GM12878 (cell line): ENCODE data around the gene XPO6. TPM values are rescaled to one million over a fixed set of nuclear protein-coding genes. Genes with fewer than 3 reads are reported as not detected.

Experiments used
- BMI1 ChIP-seq: fragments of 450-650 bp; IDR thresholded peaks from 2 replicates; pipeline ENCODE4 v1.6.1; 2016; ENCODE audit warnings: mild to moderate bottlenecking, moderate library complexity, borderline replicate concordance
- CBX3 ChIP-seq: fragments of 200-600 bp; sonication (generic); IDR thresholded peaks from 2 replicates; pipeline ENCODE4 v1.6.1; 2016; ENCODE audit warnings: low read depth, borderline replicate concordance
- CEBPB ChIP-seq, 2 experiments: fragments of 150-350 bp in 1 of 2; IDR thresholded peaks; 2 replicates each; pipeline ENCODE4 v1.6.1; 2012 to 2014; ENCODE audit warnings: low read depth in 2 of 2, low read length in 2 of 2, borderline replicate concordance in 1 of 2, inconsistent platforms in 1 of 2
- FOXK2 ChIP-seq: fragments of 450-650 bp; IDR thresholded peaks from 2 replicates; pipeline ENCODE4 v1.6.1; 2017; ENCODE audit warnings: mild to moderate bottlenecking, moderate library complexity
- HDGF ChIP-seq: fragments of 450-650 bp; IDR thresholded peaks from 2 replicates; pipeline ENCODE4 v1.6.1; 2016; ENCODE audit warnings: antibody characterized with exemption
- NFYB ChIP-seq: IDR thresholded peaks from 2 replicates; pipeline ENCODE4 v1.6.1; 2011; ENCODE audit warnings: low read depth, mild to moderate bottlenecking, low read length, improper control_type of control experiment, moderate library complexity; ENCODE audit not compliant: insufficient read depth
- RAD21 ChIP-seq: IDR thresholded peaks from 2 replicates; pipeline ENCODE4 v1.6.1; 2011; ENCODE audit warnings: mild to moderate bottlenecking, low read depth, low read length, moderate library complexity; ENCODE audit not compliant: insufficient read depth
- SIX5 ChIP-seq: IDR thresholded peaks from 2 replicates; pipeline ENCODE4 v1.6.1; 2011; ENCODE audit warnings: mild to moderate bottlenecking, low read depth, low read length, moderate library complexity; ENCODE audit not compliant: severe bottlenecking
- YY1 ChIP-seq: IDR thresholded peaks from 2 replicates; pipeline ENCODE4 v1.6.1; 2011; ENCODE audit warnings: low read depth, mild to moderate bottlenecking, low read length
- polyA plus RNA-seq, 11 experiments: library from polyadenylated mRNA; depleted of rRNA in 4 of 11; unstranded in 6 of 11; stranded (reverse) in 5 of 11; fragments of >200 nt; fragmentation: Nextera tagmentation in 4 of 11; fragmentation: Illumina TruSeq in 1 of 11; extraction: Ambion mirVana in 4 of 11; extraction: Trizol in 1 of 11; gene quantifications; 1 replicate in 1 of 11; 2 replicates in 10 of 11; pipeline versions ENCODE4 v1.2.1 to v1.2.3, GENCODE V29; 2011 to 2016; ENCODE audit warnings: inconsistent platforms in 2 of 11, missing spikeins in 2 of 11, low read depth in 1 of 11
- total RNA-seq, 4 experiments: library from RNA; depleted of rRNA in 3 of 4; stranded (reverse); fragments of >200 nt in 3 of 4; fragmentation: Illumina TruSeq in 1 of 4; extraction: Trizol in 1 of 4; gene quantifications; 2 replicates each; pipeline versions ENCODE4 v1.2.1 to v1.2.3, GENCODE V29; 2013 to 2021
- TF ChIP-seq, protein P1 (sequence below): fragments of 450-650 bp; IDR thresholded peaks from 2 replicates; pipeline ENCODE4 v1.6.1; 2017; ENCODE audit warnings: borderline replicate concordance

The XPO6 gene
- total and polyA plus RNA-seq, 10 of the 15 experiments (the other 5 are each of a cell fraction or from before 2014, with no cell fraction given), result 9.9 to 246 (median 110) TPM

DNA sequence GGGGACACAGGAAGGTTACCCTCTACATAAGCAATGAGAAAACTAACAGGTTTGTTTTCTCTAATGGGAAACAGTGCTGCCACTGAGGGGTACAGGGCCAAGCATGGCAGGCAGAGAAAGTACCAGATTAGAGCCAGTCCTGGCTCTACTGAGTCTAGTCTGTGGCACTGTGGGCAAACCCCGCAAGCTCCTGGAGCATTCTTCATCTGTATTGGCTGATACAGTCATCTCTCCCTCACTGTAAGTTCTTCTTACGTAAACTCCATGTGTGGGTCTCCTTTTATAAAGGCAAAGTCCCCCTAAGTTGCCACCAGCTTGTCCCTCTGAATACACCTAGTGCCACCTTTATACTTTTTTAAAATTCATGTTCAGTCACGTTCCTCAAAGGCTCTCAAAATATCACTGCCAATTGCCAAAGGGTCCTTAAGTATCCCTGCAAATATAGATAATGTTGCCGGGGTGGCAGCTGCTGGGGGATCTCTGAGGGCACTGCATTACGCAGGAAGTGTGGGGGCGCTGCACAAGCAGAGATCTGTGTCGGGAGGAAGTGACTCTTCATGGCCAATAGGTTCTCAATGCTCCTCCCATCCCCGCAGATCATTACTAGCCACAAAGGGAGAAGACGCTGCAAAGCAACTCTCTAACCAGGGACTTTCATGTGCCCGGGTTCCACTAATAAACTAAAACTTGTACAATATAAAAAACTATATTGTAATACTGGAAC is 18.8 kb downstream of the XPO6 start (continued):
- TF ChIP-seq SIX5, result no peak
- no peak for TF ChIP-seq CEBPB (IDR thresholded peaks at IDR 0.05; ENCODE audit: borderline replicate concordance in 1 of 2, low read depth in 2 of 2, low read length in 2 of 2)
- TF ChIP-seq, protein P1, sequence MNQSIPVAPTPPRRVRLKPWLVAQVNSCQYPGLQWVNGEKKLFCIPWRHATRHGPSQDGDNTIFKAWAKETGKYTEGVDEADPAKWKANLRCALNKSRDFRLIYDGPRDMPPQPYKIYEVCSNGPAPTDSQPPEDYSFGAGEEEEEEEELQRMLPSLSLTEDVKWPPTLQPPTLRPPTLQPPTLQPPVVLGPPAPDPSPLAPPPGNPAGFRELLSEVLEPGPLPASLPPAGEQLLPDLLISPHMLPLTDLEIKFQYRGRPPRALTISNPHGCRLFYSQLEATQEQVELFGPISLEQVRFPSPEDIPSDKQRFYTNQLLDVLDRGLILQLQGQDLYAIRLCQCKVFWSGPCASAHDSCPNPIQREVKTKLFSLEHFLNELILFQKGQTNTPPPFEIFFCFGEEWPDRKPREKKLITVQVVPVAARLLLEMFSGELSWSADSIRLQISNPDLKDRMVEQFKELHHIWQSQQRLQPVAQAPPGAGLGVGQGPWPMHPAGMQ, result no peak
- TF ChIP-seq NFYB, result 0 out of 2 replicates have a peak, but pooled peaks have one; percentile 32
- no peak for TF ChIP-seq FOXK2
- TF ChIP-seq YY1, result 0 out of 2 replicates have a peak, but pooled peaks have one; percentile 28
- TF ChIP-seq HDGF, result no peak
- TF ChIP-seq BMI1, result no peak
- no peak for TF ChIP-seq CBX3
- no peak for TF ChIP-seq RAD21
- TF ChIP-seq, all 136 proteins: peak for 40
